Endothelial cell of umbilical vein (primary cell): ENCODE data around the gene NPDC1. TPM values are rescaled to one million over a fixed set of nuclear protein-coding genes. Genes with fewer than 3 reads are reported as not detected.

Source experiments
- BruUV-seq: library from RNA; stranded (reverse); fragments of 400-500 nt; replicated peaks from 2 replicates; lab custom pipeline; 2021; lab: Mats Ljungman, UMichigan
- CTCF ChIA-PET: fragments of 300-600, 350-600 bp; sonication (Branson Sonifier 250); formaldehyde crosslinking; loops from one replicate; lab custom pipeline; 2021; ENCODE audit warnings: antibody characterized with exemption, inconsistent platforms; lab: Charles Lee
- POLR2A ChIA-PET: fragments of 300-600, 350-600 bp; sonication (Branson Sonifier 250); formaldehyde crosslinking; loops from one replicate; lab custom pipeline; 2021; ENCODE audit warnings: antibody characterized with exemption, inconsistent platforms; lab: Charles Lee
- DNase-seq: peaks from one replicate; pipeline ENCODE4 v3.0.0-alpha.2; 2011; ENCODE audit warnings: low read depth, low spot score
- FAIRE-seq: peaks from 2 replicates; lab custom pipeline; 2011; peaks lifted over from hg19 to GRCh38; lab: Jason Lieb, UNC
- H2AFZ ChIP-seq: 2 replicates; pipeline ENCODE4 v1.6.0; 2012; ENCODE audit warnings: low read depth, low read length, control low read depth, inconsistent platforms
- H3K27ac ChIP-seq: 2 replicates; pipeline ENCODE4 v1.5.1; 2011; ENCODE audit warnings: low read depth, mild to moderate bottlenecking, control low read depth, low read length, moderate library complexity; ENCODE audit not compliant: insufficient read depth
- H3K27me3 ChIP-seq, 2 experiments: 2 replicates each; pipeline versions ENCODE4 v1.6.0 to v1.6.1; 2011; ENCODE audit warnings: low read length in 2 of 2, mixed read lengths in 1 of 2; ENCODE audit not compliant: control insufficient read depth in 2 of 2, insufficient read depth in 2 of 2
- H3K36me3 ChIP-seq, 2 experiments: 2 replicates in 1 of 2; 3 replicates in 1 of 2; pipeline ENCODE4 v1.5.1; 2011; ENCODE audit warnings: low read length in 2 of 2, mild to moderate bottlenecking in 1 of 2, moderate library complexity in 1 of 2; ENCODE audit not compliant: control insufficient read depth in 2 of 2, insufficient read depth in 2 of 2; ENCODE audit errors: extremely low read depth in 1 of 2
- H3K4me1 ChIP-seq: 3 replicates; pipeline ENCODE4 v1.5.1; 2011; ENCODE audit warnings: mild to moderate bottlenecking, low read length; ENCODE audit not compliant: control insufficient read depth, insufficient read depth; ENCODE audit errors: extremely low read depth
- H3K4me2 ChIP-seq: 2 replicates; pipeline ENCODE4 v1.6.1; 2011; ENCODE audit warnings: low read length, control low read depth, mixed read lengths; ENCODE audit not compliant: insufficient read depth
- H3K4me3 ChIP-seq, 3 experiments: fragments of 200-600 bp in 1 of 3; sonication (generic), shearing (Covaris generic) in 1 of 3; replicated peaks in 1 of 3; 2 replicates each; pipeline ENCODE4 v1.5.1; 2011 to 2016; ENCODE audit warnings: control low read depth in 3 of 3, low read length in 3 of 3, mild to moderate bottlenecking in 2 of 3, inconsistent platforms in 1 of 3, low read depth in 1 of 3, moderate library complexity in 1 of 3; ENCODE audit not compliant: insufficient read depth in 1 of 3
- H3K79me2 ChIP-seq: 2 replicates; pipeline ENCODE4 v1.6.0; 2012; ENCODE audit warnings: low read length, inconsistent platforms; ENCODE audit not compliant: control insufficient read depth, insufficient read depth
- H3K9ac ChIP-seq: replicated peaks from 2 replicates; pipeline ENCODE3; 2011; ENCODE audit warnings: low read length, control low read depth; ENCODE audit not compliant: insufficient read depth; ENCODE audit errors: extremely low read depth
- H3K9me1 ChIP-seq: replicated peaks from 3 replicates; pipeline ENCODE4 v1.6.0; 2011; ENCODE audit warnings: mild to moderate bottlenecking, low read length; ENCODE audit not compliant: control insufficient read depth, insufficient read depth; ENCODE audit errors: extremely low read depth
- H3K9me3 ChIP-seq: replicated peaks from 2 replicates; pipeline ENCODE4 v1.5.1; 2012; ENCODE audit warnings: low read length, inconsistent platforms; ENCODE audit not compliant: control insufficient read depth, insufficient read depth
- H4K20me1 ChIP-seq: replicated peaks from 2 replicates; pipeline ENCODE3; 2011; ENCODE audit warnings: mild to moderate bottlenecking, low read length; ENCODE audit not compliant: control insufficient read depth, insufficient read depth; ENCODE audit errors: extremely low read depth
- CTCF ChIP-seq, 2 donors: IDR thresholded peaks; 1 replicate in 1 of 2; 2 replicates in 1 of 2; pipeline ENCODE4 v1.5.1; 2011; ENCODE audit warnings: low read length in 2 of 2, mild to moderate bottlenecking in 2 of 2, moderate library complexity in 2 of 2, control low read depth in 1 of 2, inconsistent platforms in 1 of 2, low read depth in 1 of 2; ENCODE audit not compliant: insufficient read depth in 1 of 2; ENCODE audit errors: extremely low read depth in 1 of 2
- EZH2 ChIP-seq: IDR thresholded peaks from 2 replicates; pipeline ENCODE4 v1.6.1; 2012; ENCODE audit warnings: borderline replicate concordance, low read depth, mild to moderate bottlenecking, moderate library complexity, low read length, inconsistent platforms; ENCODE audit not compliant: severe bottlenecking
- FOS ChIP-seq: IDR thresholded peaks from 2 replicates; pipeline ENCODE4 v1.6.1; 2011; ENCODE audit warnings: mild to moderate bottlenecking, low read length, moderate library complexity, borderline replicate concordance; ENCODE audit not compliant: insufficient read depth
- GATA2 ChIP-seq: IDR thresholded peaks from 2 replicates; pipeline ENCODE4 v1.7.0; 2011; ENCODE audit warnings: low read depth, mild to moderate bottlenecking, moderate library complexity, mixed read lengths, low read length; ENCODE audit not compliant: insufficient read length, insufficient read depth
- JUN ChIP-seq: IDR thresholded peaks from 2 replicates; pipeline ENCODE4 v1.6.1; 2011; ENCODE audit warnings: borderline replicate concordance, low read depth; ENCODE audit not compliant: insufficient read length, insufficient read depth
- MAX ChIP-seq: IDR thresholded peaks from 2 replicates; pipeline ENCODE4 v1.6.1; 2011; ENCODE audit not compliant: insufficient read depth, insufficient read length
- MYC ChIP-seq: IDR thresholded peaks from one replicate; pipeline ENCODE4 v1.6.1; 2011; ENCODE audit warnings: mild to moderate bottlenecking, low read depth, low read length
- POLR2A ChIP-seq: IDR thresholded peaks from 2 replicates; pipeline ENCODE4 v1.6.1; 2012; ENCODE audit warnings: low read depth, mild to moderate bottlenecking, control low read depth, low read length
- POLR2AphosphoS5 ChIP-seq: IDR thresholded peaks from 2 replicates; pipeline ENCODE4 v1.6.1; 2012; ENCODE audit warnings: low read depth, mild to moderate bottlenecking, control low read depth, low read length, moderate library complexity; ENCODE audit not compliant: insufficient read depth
- dilution Hi-C: fragments of 300-500 bp; cut with MboI; formaldehyde crosslinking; loops from one replicate; pipeline ENCODE4 v1.15.0; 2019; ENCODE audit warnings: low sequenced_read_pairs; ENCODE audit not compliant: extremely low pct_ligation_motif_present
- intact Hi-C: fragments of 100-400 bp; cut with micrococcal nuclease; formaldehyde crosslinking; loops from one replicate; pipeline ENCODE4 v1.10.0; 2022
- polyA plus RNA-seq, 4 experiments: library from polyadenylated mRNA; depleted of rRNA in 3 of 4; stranded (reverse) in 3 of 4; unstranded in 1 of 4; fragments of >200 nt; gene quantifications; 2 replicates each; pipeline versions ENCODE4 v1.2.1 to v1.2.3, GENCODE V29; 2011 to 2012; ENCODE audit warnings: missing spikeins in 1 of 4
- total RNA-seq: library from RNA; stranded (reverse); gene quantifications from 2 replicates; pipeline ENCODE4 v1.2.3, GENCODE V29; 2021

NPDC1 gene
- total and polyA plus RNA-seq, 2 donors (not counting 3 experiments of a cell fraction or from before 2014, with no cell fraction given): 115 to 181 TPM

GRCh38 chr9:137012694-137013570 is 33.0 kb downstream of the NPDC1 start:
- Histone ChIP-seq H4K20me1 (no peaks in the 10 kb centered on the region), H3K27me3 (no peaks in the 10 kb centered on the region), H3K4me3 (no peak overlapping the region), H3K4me2 (no peak overlapping the region), H3K9me3 (no peaks in the 10 kb centered on the region), H3K9me1 (no peaks in the 10 kb centered on the region), H3K79me2 (no peaks in the 10 kb centered on the region), H3K9ac (no peak overlapping the region), H3K27ac (no peak overlapping the region), H3K4me1 (no peaks in the 10 kb centered on the region), H3K36me3 (no peaks in the 10 kb centered on the region), H2AFZ (no peak overlapping the region)
- ChIA-PET CTCF (interaction anchor here (1.2 to 1.4 kb wide), 1 partner anchor 16 kb away, joined by 3 to 4 read pairs; no protein-coding TSS in a partner anchor), POLR2A (no interaction called here)
- dilution Hi-C loops: no loop called here
- BruUV-seq: no TSS peak
- intact Hi-C loops: no loop called here
- DNase-seq (no peak), FAIRE-seq (no peak)
- TF ChIP-seq CTCF (IDR thresholded peaks at IDR 0.05; ENCODE audit: extremely low read depth in 1 of 2, insufficient read depth in 1 of 2, low read depth in 1 of 2, low read length in 2 of 2): no peak
- TF ChIP-seq MAX: no peak
- TF ChIP-seq GATA2: no peak
- TF ChIP-seq MYC: no peak
- TF ChIP-seq FOS: no peak
- no peak for TF ChIP-seq POLR2AphosphoS5
- TF ChIP-seq POLR2A: no peak
- no peak for TF ChIP-seq EZH2
- no peak for TF ChIP-seq JUN
